HG03135 (cell line): ENCODE data around the gene PSMD4.

Source experiments
- ATAC-seq: cut with Tn5 transposase; IDR thresholded peaks from one replicate; pipeline ENCODE4 v1.9.1; 2021; ENCODE audit warnings: mild to moderate bottlenecking, moderate library complexity; ENCODE audit not compliant: unreplicated experiment

The PSMD4 gene

GRCh38 chr1:151293093-151293492 is 38.6 kb downstream of the PSMD4 start:
- no peak for ATAC-seq

- no peak for ATAC-seq
Measured at GRCh38 chr1:151294742-151295462, 40.4 kb downstream of the PSMD4 start.

DNA sequence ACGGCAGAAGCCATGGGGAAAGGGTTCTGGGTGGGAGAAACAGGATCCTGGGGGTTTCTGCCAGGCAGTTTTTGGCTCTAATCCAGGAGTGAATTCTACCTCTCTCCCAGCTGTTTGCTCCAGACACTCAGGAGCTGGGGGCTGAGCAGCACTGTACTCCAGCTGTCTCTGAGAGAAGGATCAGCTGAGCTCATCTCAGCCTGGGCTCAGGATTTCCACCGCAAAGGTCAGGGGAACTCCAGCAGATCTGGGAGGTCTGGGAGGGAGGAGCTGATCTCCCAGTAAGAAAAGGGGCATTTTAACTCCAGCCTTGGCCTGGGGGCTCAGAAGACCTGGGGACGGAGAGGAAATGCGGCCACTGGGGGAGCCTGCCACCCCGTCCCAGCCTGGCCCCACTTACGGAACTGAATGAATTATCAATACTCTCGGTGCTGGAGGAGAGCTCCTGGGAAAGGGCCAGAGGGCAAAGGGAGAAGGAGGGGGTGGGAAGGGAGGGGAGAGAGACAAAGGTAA is 55.3 kb downstream of the PSMD4 start:
- ATAC-seq: no peak

- ATAC-seq: no peak
Measured at GRCh38 chr1:151311011-151311410, 56.5 kb downstream of the PSMD4 start.

GRCh38 chr1:151311589-151312331 is 57.2 kb downstream of the PSMD4 start:
- no peak for ATAC-seq

DNA sequence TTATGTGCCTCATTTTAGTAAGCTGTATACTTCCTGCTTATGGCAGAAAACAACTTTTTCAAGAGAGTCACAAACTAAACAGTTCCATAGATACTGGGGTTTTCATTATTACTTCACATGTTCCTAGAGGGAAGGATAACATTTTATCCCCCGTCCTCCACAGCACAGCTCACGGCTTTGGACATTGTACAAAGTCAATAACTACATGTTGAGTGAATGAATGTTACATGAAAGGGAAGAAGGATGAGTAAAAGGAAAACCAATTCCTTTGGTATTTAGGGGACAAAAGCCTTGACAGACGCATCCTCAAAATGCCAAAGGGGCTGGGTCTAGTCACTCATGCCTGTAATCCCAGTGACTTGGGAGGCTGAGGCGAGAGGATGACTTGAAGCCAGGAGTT is 57.9 kb downstream of the PSMD4 start:
- ATAC-seq: no peak

DNA sequence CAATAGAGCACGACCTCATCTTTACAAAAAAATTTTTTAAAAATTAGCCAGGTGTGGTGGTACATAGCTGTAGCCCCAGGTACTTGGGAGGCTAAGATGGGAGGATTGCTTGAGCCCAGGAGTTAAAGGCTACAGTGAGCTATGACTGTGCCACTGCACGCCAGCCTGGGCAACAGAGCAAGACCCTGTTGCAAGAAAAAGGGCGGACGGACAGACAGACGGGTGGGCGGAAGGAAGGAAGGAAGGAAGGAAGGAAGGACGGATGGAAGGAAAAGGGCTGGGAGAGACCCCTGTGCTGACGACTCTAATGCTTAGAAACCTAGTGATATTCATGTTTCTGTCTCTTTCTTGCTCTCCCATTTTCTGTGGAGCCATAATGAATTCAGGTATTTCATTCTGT is 58.3 kb downstream of the PSMD4 start:
- ATAC-seq: no peak

- ATAC-seq: no peak
Measured at GRCh38 chr1:151313501-151313900, 59.0 kb downstream of the PSMD4 start.

DNA sequence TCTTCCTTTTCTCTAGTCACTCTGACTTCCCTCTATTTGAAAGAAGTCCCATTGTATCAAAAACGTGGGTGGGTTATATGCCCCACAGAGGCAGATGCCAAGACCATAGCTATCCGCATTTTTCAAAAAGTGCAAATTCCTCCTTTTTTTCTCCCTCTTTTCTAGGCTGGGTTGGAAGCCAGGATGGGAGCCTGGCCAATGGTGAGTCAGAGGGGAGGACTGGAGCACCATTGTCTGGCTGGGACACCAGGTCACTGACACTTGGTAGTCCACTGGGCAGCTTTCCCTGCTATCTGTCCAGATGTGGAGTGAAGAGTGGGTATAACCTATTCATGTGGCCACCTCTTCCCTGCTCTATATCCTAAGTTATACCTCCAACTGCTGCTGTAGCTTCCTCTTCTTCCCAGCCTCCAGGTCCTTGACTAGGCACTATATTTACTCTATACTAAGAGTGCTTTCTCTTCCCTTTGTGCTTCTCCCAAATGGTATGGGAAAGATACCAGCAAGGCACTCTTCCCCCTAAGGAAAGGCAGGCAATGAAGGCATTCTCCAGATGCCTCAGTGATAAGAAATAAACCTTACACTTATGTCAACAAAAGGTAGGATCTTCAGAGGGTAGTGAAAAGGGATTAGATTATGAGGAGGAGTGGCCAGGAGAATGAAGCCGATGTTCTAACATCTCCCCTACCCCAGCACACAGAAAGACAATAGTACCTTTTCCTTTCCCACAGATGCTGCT is 59.8 kb downstream of the PSMD4 start:
- no peak for ATAC-seq

DNA sequence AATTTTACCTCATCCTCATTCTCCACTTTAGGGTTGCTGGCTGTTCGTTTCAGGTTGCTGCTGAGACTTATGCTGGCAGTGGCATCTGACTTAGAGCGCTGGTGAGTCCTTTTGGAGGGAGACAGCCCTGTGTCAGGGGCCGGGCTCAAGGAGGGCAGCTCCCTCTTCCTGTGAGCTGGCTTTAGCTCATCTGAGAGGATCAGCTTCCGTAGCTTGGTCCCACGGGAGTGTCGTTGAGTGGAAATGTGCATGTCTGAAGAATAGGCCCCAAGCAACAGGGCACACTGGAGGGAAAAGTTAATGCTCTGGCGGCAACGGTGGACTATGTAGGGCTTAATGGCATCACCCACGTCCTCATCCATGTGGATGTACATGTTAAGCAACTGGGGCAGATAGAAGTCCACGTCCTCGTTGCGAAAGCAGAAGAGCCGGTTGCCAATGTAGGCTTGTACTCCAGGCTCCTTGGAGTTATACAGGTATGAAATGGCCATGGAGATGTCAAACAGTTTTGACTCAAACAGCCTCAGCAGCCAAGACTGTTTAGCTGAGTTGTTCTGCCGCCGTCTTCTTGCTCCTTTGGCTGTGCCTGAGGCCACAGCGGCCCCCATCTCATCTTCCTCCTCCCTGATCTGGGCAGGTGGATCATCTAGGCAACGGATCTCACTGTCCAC is 61.2 kb downstream of the PSMD4 start:
- ATAC-seq: no peak
